HEK293 (cell line): ENCODE results near the gene MAP3K4.

ENCODE experiments used
- CTCF ChIA-PET: fragments of 350-600 bp; formaldehyde crosslinking; extraction: SDS; loops from one replicate; lab custom pipeline; 2021; ENCODE audit warnings: antibody characterized with exemption; lab: Yijun Ruan, JAX
- POLR2A ChIA-PET: fragments of 300-600 bp; formaldehyde crosslinking; extraction: SDS; loops from one replicate; lab custom pipeline; 2020; ENCODE audit warnings: antibody characterized with exemption, inconsistent platforms; lab: Yijun Ruan, JAX
- H3K27ac ChIP-seq: fragments of 200-500 bp; sonication (Bioruptor generic); 2 replicates; pipeline ENCODE4 v1.5.1; 2014; ENCODE audit warnings: low read depth, low read length, control low read depth, inconsistent platforms; ENCODE audit errors: extremely low read depth
- H3K36me3 ChIP-seq, 2 experiments: fragments of 200-500 bp in 1 of 2; sonication (Bioruptor generic) in 1 of 2; 1 replicate in 1 of 2; 2 replicates in 1 of 2; pipeline ENCODE4 v1.5.1; 2014 to 2017; ENCODE audit warnings: inconsistent platforms in 2 of 2, low read length in 2 of 2; ENCODE audit not compliant: control insufficient read depth in 2 of 2, insufficient read depth in 1 of 2
- H3K4me1 ChIP-seq: fragments of 200-500 bp; sonication (Bioruptor generic); 2 replicates; pipeline ENCODE4 v1.5.1; 2014; ENCODE audit warnings: mild to moderate bottlenecking, low read length, inconsistent platforms; ENCODE audit not compliant: control insufficient read depth, insufficient read depth
- H3K4me3 ChIP-seq: 2 replicates; pipeline ENCODE4 v1.5.1; 2011; ENCODE audit warnings: low read depth, mild to moderate bottlenecking, control low read depth, low read length, moderate library complexity
- H3K9me3 ChIP-seq: fragments of 200-500 bp; sonication (Bioruptor generic); 2 replicates; pipeline ENCODE4 v1.5.1; 2014; ENCODE audit warnings: low read depth, low read length, inconsistent platforms; ENCODE audit not compliant: control insufficient read depth, insufficient read depth
- HOXC10 ChIP-seq: sonication (generic); formaldehyde crosslinking; IDR thresholded peaks from 2 replicates; pipeline ENCODE4 v1.8.1; 2023; ENCODE audit warnings: mild to moderate bottlenecking, missing genetic modification reagents
- HOXD13 ChIP-seq: sonication (generic); formaldehyde crosslinking; IDR thresholded peaks from 2 replicates; pipeline ENCODE4 v1.8.0; 2022; ENCODE audit warnings: missing genetic modification reagents, borderline replicate concordance
- MEIS1 ChIP-seq: sonication (generic); formaldehyde crosslinking; IDR thresholded peaks from 2 replicates; pipeline ENCODE4 v1.8.1; 2022; ENCODE audit warnings: missing genetic modification reagents, mild to moderate bottlenecking, borderline replicate concordance
- RBAK ChIP-seq: fragments of 450-650 bp; formaldehyde crosslinking; IDR thresholded peaks from 2 replicates; pipeline ENCODE4 v1.5.1; 2016; ENCODE audit warnings: missing biosample characterization, missing genetic modification characterization
- REPIN1 ChIP-seq: fragments of 450-650 bp; formaldehyde crosslinking; IDR thresholded peaks from 2 replicates; pipeline ENCODE4 v1.5.1; 2017; ENCODE audit warnings: missing biosample characterization, missing genetic modification characterization, low read depth
- REST ChIP-seq: fragments of 450-650 bp; formaldehyde crosslinking; IDR thresholded peaks from 2 replicates; pipeline ENCODE4 v1.5.1; 2016; ENCODE audit warnings: missing biosample characterization, missing genetic modification characterization
- TRIM28 ChIP-seq: IDR thresholded peaks from 2 replicates; pipeline ENCODE4 v1.6.1; 2011; ENCODE audit warnings: low read length, control low read depth, borderline replicate concordance
- YY2 ChIP-seq: fragments of 450-650 bp; formaldehyde crosslinking; IDR thresholded peaks from 2 replicates; pipeline ENCODE4 v1.5.1; 2016; ENCODE audit warnings: missing biosample characterization, missing genetic modification characterization
- ZBTB17 ChIP-seq: fragments of 450-650 bp; formaldehyde crosslinking; IDR thresholded peaks from 2 replicates; pipeline ENCODE4 v1.5.1; 2016; ENCODE audit warnings: missing biosample characterization, missing genetic modification characterization
- ZBTB21 ChIP-seq: fragments of 450-650 bp; formaldehyde crosslinking; IDR thresholded peaks from 2 replicates; pipeline ENCODE4 v1.5.1; 2017; ENCODE audit warnings: missing biosample characterization, missing genetic modification characterization
- ZBTB44 ChIP-seq: fragments of 450-650 bp; IDR thresholded peaks from 2 replicates; pipeline ENCODE4 v1.5.1; 2018; ENCODE audit warnings: missing biosample characterization, mild to moderate bottlenecking, missing genetic modification characterization
- ZFHX2 ChIP-seq: fragments of 450-650 bp; formaldehyde crosslinking; conservative IDR thresholded peaks from 2 replicates; pipeline ENCODE4 v1.5.1; 2016; ENCODE audit warnings: missing biosample characterization, missing genetic modification characterization
- ZFP37 ChIP-seq: fragments of 450-650 bp; formaldehyde crosslinking; IDR thresholded peaks from 2 replicates; pipeline ENCODE4 v1.5.1; 2016; ENCODE audit warnings: missing biosample characterization, missing genetic modification characterization
- ZIC2 ChIP-seq: fragments of 450-650 bp; formaldehyde crosslinking; IDR thresholded peaks from 2 replicates; pipeline ENCODE4 v1.5.1; 2016; ENCODE audit warnings: missing biosample characterization, missing genetic modification characterization
- ZNF19 ChIP-seq: fragments of 450-650 bp; formaldehyde crosslinking; IDR thresholded peaks from 2 replicates; pipeline ENCODE4; 2016; ENCODE audit warnings: missing biosample characterization, missing genetic modification characterization, low read depth
- ZNF2 ChIP-seq: fragments of 450-650 bp; formaldehyde crosslinking; IDR thresholded peaks from 2 replicates; pipeline ENCODE4 v1.5.1; 2016; ENCODE audit warnings: missing biosample characterization, missing genetic modification characterization
- ZNF433 ChIP-seq: fragments of 450-650 bp; formaldehyde crosslinking; IDR thresholded peaks from 2 replicates; pipeline ENCODE4 v1.5.1; 2016; ENCODE audit warnings: missing biosample characterization, missing genetic modification characterization, low read depth
- ZNF514 ChIP-seq: fragments of 450-650 bp; formaldehyde crosslinking; IDR thresholded peaks from 2 replicates; pipeline ENCODE4 v1.5.1; 2016; ENCODE audit warnings: missing biosample characterization, missing genetic modification characterization
- ZNF529 ChIP-seq: fragments of 450-650 bp; formaldehyde crosslinking; IDR thresholded peaks from 2 replicates; pipeline ENCODE4 v1.5.1; 2017; ENCODE audit warnings: missing genetic modification characterization, missing biosample characterization; ENCODE audit not compliant: insufficient replicate concordance
- ZNF555 ChIP-seq: fragments of 450-650 bp; formaldehyde crosslinking; conservative IDR thresholded peaks from 2 replicates; pipeline ENCODE4 v1.5.1; 2017; ENCODE audit warnings: missing biosample characterization, mild to moderate bottlenecking, missing genetic modification characterization, inconsistent platforms
- ZNF560 ChIP-seq: fragments of 450-650 bp; formaldehyde crosslinking; IDR thresholded peaks from 2 replicates; pipeline ENCODE4 v1.5.1; 2017; ENCODE audit warnings: missing biosample characterization, missing genetic modification characterization, borderline replicate concordance
- ZNF626 ChIP-seq: fragments of 450-650 bp; sonication (Bioruptor Pico); formaldehyde crosslinking; IDR thresholded peaks from 2 replicates; pipeline ENCODE4 v1.5.1; 2018; ENCODE audit warnings: missing biosample characterization, missing genetic modification characterization, inconsistent platforms
- ZNF629 ChIP-seq: fragments of 450-650 bp; formaldehyde crosslinking; IDR thresholded peaks from 2 replicates; pipeline ENCODE4 v1.5.1; 2017; ENCODE audit warnings: missing biosample characterization, missing genetic modification characterization
- TF ChIP-seq, protein P1 (sequence below): fragments of 450-650 bp; formaldehyde crosslinking; IDR thresholded peaks from 2 replicates; pipeline ENCODE4 v1.5.1; 2016; ENCODE audit warnings: missing biosample characterization, missing genetic modification characterization
- TF ChIP-seq, protein P2 (sequence below): fragments of 450-650 bp; formaldehyde crosslinking; conservative IDR thresholded peaks from 2 replicates; pipeline ENCODE4 v1.5.1; 2016; ENCODE audit warnings: low read depth, missing biosample characterization, missing genetic modification characterization

MAP3K4 gene

GRCh38 chr6:161166176-161166575 is 174.6 kb downstream of the MAP3K4 start:
- ChIA-PET CTCF (interaction anchor here (0.6 to 0.7 kb wide), 2 partner anchors 127 to 205 kb away, joined by 3 to 5 read pairs; no protein-coding TSS in a partner anchor), POLR2A (no interaction called here)
- peaks cover 0 to 47% of the 10 kb centered on the region in 2 experiments; a peak in 1 of 3 replicates for H3K36me3 ChIP-seq
- H3K4me1 ChIP-seq = peaks cover 3% of the 10 kb centered on the region; the same call in 1 of the 2 replicates
- no peak overlapping the region for H3K4me3 ChIP-seq
- H3K27ac ChIP-seq = no peak overlapping the region
- TF ChIP-seq YY2 = no peak
- no peak for TF ChIP-seq MEIS1
- TF ChIP-seq ZFHX2 (tag by site-specific recombination) = no peak
- TF ChIP-seq REST (tag by site-specific recombination) = no peak
- no peak for TF ChIP-seq ZNF433 (tag by site-specific recombination)
- TF ChIP-seq HOXD13 (CRISPR knock-in tag) = no peak
- no peak for TF ChIP-seq ZNF626
- TF ChIP-seq ZIC2 = no peak
- no peak for TF ChIP-seq REPIN1 (tag by site-specific recombination)
- TF ChIP-seq, protein P1, sequence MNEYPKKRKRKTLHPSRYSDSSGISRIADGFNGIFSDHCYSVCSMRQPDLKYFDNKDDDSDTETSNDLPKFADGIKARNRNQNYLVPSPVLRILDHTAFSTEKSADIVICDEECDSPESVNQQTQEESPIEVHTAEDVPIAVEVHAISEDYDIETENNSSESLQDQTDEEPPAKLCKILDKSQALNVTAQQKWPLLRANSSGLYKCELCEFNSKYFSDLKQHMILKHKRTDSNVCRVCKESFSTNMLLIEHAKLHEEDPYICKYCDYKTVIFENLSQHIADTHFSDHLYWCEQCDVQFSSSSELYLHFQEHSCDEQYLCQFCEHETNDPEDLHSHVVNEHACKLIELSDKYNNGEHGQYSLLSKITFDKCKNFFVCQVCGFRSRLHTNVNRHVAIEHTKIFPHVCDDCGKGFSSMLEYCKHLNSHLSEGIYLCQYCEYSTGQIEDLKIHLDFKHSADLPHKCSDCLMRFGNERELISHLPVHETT (tag by site-specific recombination) = no peak
- no peak for TF ChIP-seq ZFP37 (tag by site-specific recombination)
- no peak for TF ChIP-seq TRIM28
- TF ChIP-seq HOXC10 (CRISPR knock-in tag) = no peak
- TF ChIP-seq ZBTB44 (tag by site-specific recombination) = no peak
- TF ChIP-seq ZBTB21 (tag by site-specific recombination) = no peak
- TF ChIP-seq ZNF2 = no peak
- no peak for TF ChIP-seq ZNF629
- no peak for TF ChIP-seq ZNF555 (tag by site-specific recombination)
- no peaks in the 10 kb centered on the region for H3K9me3 ChIP-seq

- peaks cover 3% of the 10 kb centered on the region; the same call in 1 of the 2 replicates for H3K4me1 ChIP-seq
- CTCF ChIA-PET = no interaction called here
- TF ChIP-seq RBAK (no peak), ZFP37 (tag by site-specific recombination) (no peak), ZNF19 (tag by site-specific recombination) (no peak), ZNF529 (no peak), ZNF560 (tag by site-specific recombination) (no peak), ZBTB17 (no peak), ZNF514 (tag by site-specific recombination) (no peak)
- TF ChIP-seq, protein P2, sequence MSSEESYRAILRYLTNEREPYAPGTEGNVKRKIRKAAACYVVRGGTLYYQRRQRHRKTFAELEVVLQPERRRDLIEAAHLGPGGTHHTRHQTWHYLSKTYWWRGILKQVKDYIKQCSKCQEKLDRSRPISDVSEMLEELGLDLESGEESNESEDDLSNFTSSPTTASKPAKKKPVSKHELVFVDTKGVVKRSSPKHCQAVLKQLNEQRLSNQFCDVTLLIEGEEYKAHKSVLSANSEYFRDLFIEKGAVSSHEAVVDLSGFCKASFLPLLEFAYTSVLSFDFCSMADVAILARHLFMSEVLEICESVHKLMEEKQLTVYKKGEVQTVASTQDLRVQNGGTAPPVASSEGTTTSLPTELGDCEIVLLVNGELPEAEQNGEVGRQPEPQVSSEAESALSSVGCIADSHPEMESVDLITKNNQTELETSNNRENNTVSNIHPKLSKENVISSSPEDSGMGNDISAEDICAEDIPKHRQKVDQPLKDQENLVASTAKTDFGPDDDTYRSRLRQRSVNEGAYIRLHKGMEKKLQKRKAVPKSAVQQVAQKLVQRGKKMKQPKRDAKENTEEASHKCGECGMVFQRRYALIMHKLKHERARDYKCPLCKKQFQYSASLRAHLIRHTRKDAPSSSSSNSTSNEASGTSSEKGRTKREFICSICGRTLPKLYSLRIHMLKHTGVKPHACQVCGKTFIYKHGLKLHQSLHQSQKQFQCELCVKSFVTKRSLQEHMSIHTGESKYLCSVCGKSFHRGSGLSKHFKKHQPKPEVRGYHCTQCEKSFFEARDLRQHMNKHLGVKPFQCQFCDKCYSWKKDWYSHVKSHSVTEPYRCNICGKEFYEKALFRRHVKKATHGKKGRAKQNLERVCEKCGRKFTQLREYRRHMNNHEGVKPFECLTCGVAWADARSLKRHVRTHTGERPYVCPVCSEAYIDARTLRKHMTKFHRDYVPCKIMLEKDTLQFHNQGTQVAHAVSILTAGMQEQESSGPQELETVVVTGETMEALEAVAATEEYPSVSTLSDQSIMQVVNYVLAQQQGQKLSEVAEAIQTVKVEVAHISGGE (tag by site-specific recombination) = no peak
Measured at GRCh38 chr6:161166677-161167076, 175.1 kb downstream of the MAP3K4 start.

More at GRCh38 chr6:161166677-161167076, 175.1 kb downstream of the MAP3K4 start:
- POLR2A ChIA-PET = no interaction called here
- Histone ChIP-seq H3K9me3 (no peaks in the 10 kb centered on the region), H3K4me3 (no peak overlapping the region), H3K27ac (no peak overlapping the region), H3K36me3 (peaks cover 0 to 42% of the 10 kb centered on the region in 2 experiments; a peak in 1 of 3 replicates)
